ENCODE results near the gene NFIA. TPM values are rescaled to one million over a fixed set of nuclear protein-coding genes. Genes with fewer than 3 reads are reported as not detected.

The NFIA gene
- total RNA-seq, 1 experiment from 2014 or later = not detected

DNA sequence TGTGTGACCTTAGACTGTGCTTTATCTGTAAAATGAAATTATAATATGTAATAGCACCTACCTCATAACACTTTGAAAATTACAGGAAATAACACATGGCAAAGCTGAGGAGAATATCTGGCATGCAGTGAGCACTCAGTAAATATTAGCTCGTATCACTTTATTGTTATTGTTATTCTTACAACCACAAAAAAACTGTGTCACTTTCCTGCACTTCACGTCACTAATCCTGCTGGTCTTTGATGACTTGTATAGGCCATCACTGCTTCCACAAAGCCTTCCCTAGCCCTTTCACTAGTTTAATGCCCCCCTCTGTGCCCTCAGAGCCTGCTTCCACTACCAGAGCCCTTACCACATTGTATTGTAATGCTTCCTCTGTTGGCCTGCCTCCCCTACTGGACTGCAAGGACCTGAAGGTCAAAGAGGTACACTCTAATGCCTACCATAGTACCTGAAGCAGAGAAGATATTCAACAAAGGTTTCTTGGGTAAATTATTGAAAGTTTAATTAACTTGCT is 231.6 kb downstream of the NFIA start:
- Histone ChIP-seq H3K9me3 (no peaks in the 10 kb centered on the region), H3K4me3 (no peak overlapping the region), H3K27me3 (no peaks in the 10 kb centered on the region), H3K36me3 (no peaks in the 10 kb centered on the region)
- no peak for DNase-seq

DNA sequence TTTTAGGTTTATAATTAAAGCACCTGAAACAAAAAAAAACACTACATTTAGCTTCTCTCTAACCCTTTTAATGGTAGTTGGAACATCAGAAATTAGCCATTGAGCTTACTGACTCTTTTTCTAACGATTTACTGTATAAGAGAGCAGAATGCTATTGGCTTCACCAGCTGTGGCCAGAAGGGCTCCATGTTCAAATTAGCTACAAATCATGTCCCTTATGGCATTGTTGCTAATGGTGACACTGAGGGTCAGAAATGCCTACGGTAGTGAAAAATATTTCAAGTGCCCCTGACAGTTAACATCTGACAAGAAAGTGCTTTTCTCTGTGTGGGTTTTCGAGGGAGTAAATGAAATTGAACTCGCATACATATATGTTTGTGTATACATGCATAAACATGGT is 232.7 kb downstream of the NFIA start:
- H3K36me3 ChIP-seq = no peaks in the 10 kb centered on the region
- no peaks in the 10 kb centered on the region for H3K27me3 ChIP-seq
- H3K4me3 ChIP-seq = no peak overlapping the region
- no peak for DNase-seq
- H3K9me3 ChIP-seq = no peaks in the 10 kb centered on the region

DNA sequence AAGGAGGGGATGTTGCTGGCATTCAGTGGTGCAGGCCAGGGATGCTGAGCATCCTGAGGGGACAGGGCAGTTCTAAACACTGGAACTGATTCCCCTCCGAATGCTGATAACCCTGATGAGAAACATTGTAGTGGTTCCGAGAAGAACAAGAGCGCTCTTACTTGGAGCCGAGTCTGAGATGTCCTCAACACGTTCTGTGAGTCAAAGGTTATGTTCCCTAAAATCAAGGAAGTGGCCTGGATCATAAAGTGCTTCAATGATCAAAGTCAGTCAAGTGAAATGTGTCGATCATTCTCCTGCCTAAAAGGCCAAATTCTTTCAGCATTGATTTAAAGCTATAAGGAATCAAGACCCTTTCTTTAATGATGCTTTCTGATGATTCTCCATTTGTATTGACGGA is 234.1 kb downstream of the NFIA start:
- Histone ChIP-seq H3K27me3 (no peaks in the 10 kb centered on the region), H3K36me3 (no peaks in the 10 kb centered on the region), H3K9me3 (no peaks in the 10 kb centered on the region), H3K4me3 (no peak overlapping the region)
- no peak for DNase-seq

DNA sequence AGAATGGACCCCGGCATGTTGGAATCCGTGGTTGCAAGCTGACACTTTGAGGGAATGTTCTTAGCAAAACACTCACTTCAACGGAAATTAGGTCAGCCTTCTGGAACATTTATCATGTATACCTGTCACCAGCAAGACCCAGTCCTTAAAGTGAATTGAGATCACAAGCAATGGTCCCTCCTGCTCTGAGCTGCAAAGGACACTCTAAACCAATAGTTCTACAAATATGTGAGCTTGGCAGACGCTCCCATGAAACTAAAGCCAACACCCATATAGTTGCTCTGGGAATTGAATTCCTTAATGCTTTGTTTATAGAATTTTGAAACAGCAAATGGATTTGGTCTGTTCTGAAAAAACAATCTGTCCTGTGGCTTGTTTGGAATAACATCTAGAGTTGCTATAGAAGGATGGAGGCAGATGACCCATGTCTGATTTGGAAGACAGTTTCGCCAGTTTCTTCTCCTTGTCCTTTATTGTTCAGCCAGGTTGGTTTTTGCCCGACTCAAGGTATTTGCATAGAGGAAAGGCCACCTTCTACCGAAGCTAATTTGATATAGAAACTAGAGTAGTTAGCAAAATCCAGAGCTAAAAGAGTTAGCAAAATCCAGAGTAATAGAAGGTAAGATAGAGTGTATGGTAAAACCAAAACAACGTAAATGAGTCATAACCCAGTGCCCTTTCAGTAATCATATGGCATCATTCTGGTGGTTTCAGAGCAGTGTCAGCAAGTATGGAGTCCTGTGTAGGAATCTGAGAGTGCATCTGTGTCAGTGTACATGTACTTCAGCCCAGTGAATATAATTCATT is 236.2 kb downstream of the NFIA start:
- H3K4me3 ChIP-seq = no peak overlapping the region
- H3K9me3 ChIP-seq = no peaks in the 10 kb centered on the region
- peak; percentile 44 for DNase-seq

DNA sequence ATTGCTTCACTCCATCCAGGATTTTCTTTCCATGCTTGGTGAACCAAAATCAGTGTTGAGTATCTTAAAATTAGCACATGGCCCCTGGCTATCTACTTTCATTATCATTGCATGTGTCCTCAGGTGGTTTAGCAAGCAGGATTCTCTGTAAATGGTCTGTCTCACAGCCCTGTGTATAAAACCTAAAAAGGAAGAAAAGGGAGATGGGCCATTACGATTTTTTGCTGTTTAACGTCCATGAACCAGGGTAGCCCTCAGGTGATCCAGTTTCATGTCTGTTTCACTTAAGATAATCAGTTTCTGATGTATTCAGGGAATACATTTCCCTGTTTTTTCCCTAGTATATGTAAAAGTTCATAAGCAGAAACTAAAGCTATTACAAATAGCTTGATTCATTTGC is 238.2 kb downstream of the NFIA start:
- H3K9me3 ChIP-seq = no peaks in the 10 kb centered on the region
- no peaks in the 10 kb centered on the region for H3K27me3 ChIP-seq
- H3K36me3 ChIP-seq = no peaks in the 10 kb centered on the region
- no peak overlapping the region for H3K4me3 ChIP-seq
- no peak for DNase-seq

More for the DNA sequence above, 236.2 kb downstream of the NFIA start:
- no peaks in the 10 kb centered on the region for H3K36me3 ChIP-seq
- H3K27me3 ChIP-seq = no peaks in the 10 kb centered on the region

DNA sequence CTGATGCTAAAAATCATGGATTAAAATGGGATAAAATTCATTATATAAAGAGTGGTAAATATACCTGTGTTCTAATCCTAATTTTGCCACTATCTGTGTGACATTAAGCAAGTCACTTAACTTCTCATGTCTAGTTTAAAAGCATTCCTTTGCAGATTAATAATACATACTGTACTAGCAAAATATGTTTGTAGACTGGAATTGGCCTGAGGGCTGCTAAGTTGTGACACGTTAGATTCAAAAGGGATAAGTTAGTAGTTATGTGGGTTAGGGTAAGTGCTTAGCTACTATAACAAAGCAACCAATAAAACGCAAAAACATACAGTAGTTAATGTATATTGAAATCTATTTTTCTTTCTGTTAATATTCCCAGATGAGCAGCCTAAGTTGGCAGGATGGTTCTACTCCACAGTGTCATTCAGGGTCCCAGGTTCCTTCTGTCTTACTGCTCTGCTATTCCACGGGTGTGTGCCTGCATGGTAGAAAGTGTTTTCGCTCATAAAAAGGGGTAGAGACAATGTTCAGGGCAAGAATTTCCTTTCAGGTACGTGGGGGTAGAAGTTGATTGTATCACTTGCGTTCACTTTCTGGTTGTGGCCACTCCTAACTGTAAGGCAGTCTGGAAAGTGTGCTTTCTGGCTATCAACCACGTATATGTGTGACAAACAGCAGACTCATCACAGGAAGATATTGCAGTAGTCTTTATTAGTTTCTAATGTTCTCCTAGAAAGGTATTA is 239.8 kb downstream of the NFIA start:
- Histone ChIP-seq H3K36me3 (no peaks in the 10 kb centered on the region), H3K4me3 (no peak overlapping the region)

DNA sequence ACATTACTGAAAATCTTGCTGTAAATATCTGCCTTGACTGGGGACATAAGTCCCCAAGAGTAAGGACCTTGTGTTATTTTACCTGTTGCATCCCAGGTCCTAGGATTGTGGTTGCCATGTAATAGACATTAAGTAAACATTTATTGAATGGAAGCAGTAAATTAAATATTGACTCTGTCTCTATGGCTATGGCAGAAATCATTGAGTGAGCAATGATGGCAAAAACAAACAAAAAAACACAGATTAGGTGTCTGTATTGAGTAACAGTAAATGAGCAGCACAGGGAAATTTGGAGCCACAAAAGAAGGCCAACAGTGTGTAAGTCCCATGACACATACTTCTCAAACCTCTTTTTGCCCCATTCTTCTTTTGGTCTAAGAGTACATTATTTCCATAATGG is 240.4 kb downstream of the NFIA start:
- Histone ChIP-seq H3K27me3 (no peaks in the 10 kb centered on the region), H3K4me3 (no peak overlapping the region), H3K9me3 (no peaks in the 10 kb centered on the region), H3K36me3 (no peaks in the 10 kb centered on the region)
- DNase-seq = no peak

More for the DNA sequence above, 239.8 kb downstream of the NFIA start:
- Histone ChIP-seq H3K9me3 (no peaks in the 10 kb centered on the region), H3K27me3 (no peaks in the 10 kb centered on the region)
- no peak for DNase-seq

DNA sequence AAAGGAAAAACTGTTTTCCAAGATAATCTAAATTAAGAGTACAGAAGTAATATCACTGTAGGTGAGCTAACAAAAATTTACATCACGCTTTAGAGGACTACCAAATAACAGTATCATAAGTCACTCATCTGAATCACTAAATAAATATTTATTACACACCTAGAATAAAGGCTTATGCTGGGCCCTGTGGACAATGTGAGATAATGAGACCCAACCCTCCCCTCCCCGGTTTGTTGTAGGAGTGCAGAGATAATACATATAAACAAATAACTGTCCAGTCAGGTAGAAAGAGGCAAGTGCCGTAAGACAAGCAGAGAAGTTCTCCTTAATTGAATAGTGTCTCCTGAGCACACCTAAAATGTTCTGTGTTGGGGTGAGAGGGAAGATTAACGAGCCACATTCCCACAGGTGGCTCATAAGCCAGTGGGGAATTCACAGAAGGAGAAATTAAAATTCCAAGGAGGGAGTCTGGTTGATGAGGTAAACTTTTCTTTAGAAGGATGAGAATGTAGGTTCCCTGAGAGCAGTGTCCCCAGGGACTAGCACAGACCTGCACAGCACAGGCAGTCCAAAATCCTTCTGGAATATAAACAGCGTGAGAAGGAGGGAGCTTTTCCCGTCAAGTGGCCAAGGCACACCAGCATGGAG is 241.4 kb downstream of the NFIA start:
- Histone ChIP-seq H3K36me3 (no peaks in the 10 kb centered on the region), H3K9me3 (no peaks in the 10 kb centered on the region), H3K4me3 (no peak overlapping the region), H3K27me3 (no peaks in the 10 kb centered on the region)
- DNase-seq = no peak

DNA sequence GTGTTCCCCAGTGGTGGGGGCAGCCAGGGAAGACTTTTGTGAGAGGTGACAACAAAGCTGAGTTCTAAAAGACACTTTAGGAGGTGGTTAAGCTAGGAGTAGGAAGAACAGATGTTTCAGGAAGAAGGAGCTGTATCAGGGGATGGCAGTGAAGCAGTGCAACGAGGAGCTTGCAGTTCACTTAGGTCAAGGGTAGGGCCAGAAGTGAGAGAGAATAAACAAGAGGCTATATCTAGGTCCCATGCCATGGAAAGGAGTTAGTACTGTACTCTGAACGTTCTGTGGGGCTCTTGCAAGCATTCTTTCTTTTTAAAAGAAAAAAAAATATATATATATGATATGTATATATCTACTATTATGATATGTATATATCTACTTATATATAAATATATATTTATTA is 244.4 kb downstream of the NFIA start:
- Histone ChIP-seq H3K36me3 (no peaks in the 10 kb centered on the region), H3K4me3 (no peak overlapping the region), H3K9me3 (no peaks in the 10 kb centered on the region), H3K27me3 (no peaks in the 10 kb centered on the region)
- no peak for DNase-seq

DNA sequence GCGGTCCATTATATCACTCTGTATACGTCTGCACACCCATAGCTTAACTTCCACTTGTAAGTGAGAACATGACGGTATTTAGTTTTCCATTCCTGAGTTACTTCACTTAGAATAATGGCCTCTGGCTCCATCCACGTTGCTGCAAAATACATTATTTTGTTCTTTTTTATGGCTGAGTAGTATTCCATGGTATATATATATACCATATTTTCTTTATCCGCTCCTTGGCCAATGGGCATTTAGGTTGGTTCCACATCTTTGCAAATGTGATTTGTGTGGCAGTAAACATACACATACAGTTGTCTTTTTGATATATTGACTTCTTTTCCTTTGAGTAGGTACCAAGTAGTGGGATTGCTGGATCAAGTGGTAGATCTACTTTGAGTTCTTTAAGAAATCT is 245.1 kb downstream of the NFIA start:
- H3K4me3 ChIP-seq = no peak overlapping the region
- DNase-seq = no peak
- no peaks in the 10 kb centered on the region for H3K27me3 ChIP-seq
- no peaks in the 10 kb centered on the region for H3K9me3 ChIP-seq
- no peaks in the 10 kb centered on the region for H3K36me3 ChIP-seq

DNA sequence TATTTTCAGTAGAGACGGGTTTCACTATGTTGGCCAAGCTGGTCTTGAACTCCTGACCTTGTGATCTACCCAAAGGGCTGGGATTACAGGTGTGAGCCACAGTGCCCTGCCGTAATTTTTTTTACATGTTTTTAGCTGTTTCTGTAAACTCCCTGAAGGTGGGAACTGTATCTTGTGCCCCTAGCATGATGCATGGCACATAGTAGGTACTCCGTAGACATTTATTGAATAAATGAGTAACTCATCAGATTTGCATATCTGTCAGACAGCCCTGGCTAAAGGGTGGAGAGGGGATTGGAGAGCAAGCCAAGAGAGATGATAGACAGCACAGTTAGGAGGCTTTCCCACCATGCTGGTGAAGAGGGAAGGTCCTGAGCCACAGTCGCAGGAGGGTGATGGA is 247.2 kb downstream of the NFIA start:
- no peaks in the 10 kb centered on the region for H3K9me3 ChIP-seq
- no peak for DNase-seq
- H3K36me3 ChIP-seq = no peaks in the 10 kb centered on the region
- no peak overlapping the region for H3K4me3 ChIP-seq
- H3K27me3 ChIP-seq = no peaks in the 10 kb centered on the region

DNA sequence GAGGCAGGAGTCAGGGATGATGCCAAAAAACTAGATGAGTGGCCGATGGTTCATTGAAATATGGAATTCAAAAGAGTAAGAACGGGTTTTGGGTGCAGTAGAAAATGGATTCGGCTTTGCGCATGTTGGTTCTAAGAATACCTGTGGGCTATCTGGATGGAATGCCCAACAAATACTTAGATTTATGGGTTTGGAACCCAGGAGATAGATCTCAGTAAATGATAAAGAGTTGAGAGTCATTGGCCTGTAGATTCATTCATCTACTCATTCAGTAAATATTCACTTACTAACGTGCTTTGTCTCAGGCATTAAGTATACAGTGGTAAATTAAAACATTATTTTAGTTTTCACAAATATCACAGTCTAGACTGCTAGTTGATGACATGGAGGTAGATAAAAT is 247.7 kb downstream of the NFIA start:
- Histone ChIP-seq H3K36me3 (no peaks in the 10 kb centered on the region), H3K9me3 (no peaks in the 10 kb centered on the region), H3K27me3 (no peaks in the 10 kb centered on the region), H3K4me3 (no peak overlapping the region)
- DNase-seq = no peak

DNA sequence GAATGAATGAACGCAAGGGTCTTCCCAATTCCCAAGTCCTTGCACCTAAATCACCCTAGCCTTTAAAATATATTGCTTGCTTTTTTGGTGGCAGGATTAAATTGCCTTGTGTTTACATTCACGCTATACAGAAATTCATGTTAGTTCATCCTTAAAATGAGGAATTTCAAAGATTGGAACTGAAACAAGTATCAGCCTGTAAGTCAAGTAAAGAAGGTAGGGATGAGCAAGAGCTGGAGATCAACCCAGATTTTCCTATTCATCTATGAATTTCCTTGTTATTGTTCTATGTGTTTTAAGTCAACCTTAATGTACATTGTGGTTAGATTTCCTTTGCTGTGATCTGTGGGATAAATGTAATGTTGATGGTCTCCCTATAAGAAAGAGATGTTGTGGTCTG is 248.2 kb downstream of the NFIA start:
- H3K36me3 ChIP-seq = no peaks in the 10 kb centered on the region
- no peak for DNase-seq
- H3K9me3 ChIP-seq = no peaks in the 10 kb centered on the region
- H3K27me3 ChIP-seq = no peaks in the 10 kb centered on the region
- no peak overlapping the region for H3K4me3 ChIP-seq

DNA sequence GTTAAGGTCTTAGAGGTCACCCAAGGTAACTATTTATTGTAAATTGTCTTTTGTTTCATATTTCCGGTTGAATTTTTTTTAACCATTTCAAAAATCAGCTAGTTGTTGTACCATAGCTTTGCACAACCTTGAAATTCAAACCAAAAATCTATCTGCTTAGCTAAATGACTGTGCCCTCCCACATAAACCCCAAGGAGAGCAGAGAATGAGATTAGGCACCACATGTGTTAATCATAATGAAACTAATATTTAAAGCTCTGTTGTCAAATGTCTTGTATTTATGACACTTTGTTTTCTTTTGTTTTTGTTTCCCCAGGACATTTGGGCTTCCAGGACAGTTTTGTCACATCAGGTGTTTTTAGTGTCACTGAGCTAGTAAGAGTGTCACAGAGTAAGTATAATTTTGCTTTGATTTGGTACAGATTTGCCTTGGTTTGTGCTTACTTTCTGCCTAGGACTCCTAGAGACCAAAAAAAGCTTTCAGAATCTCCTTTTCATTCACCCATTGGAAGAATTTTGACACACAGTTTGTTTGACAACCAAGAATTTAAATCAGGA is 249.9 kb downstream of the NFIA start:
- no peaks in the 10 kb centered on the region for H3K36me3 ChIP-seq
- no peak for DNase-seq
- no peak overlapping the region for H3K4me3 ChIP-seq
- no peaks in the 10 kb centered on the region for H3K27me3 ChIP-seq
- no peaks in the 10 kb centered on the region for H3K9me3 ChIP-seq

DNA sequence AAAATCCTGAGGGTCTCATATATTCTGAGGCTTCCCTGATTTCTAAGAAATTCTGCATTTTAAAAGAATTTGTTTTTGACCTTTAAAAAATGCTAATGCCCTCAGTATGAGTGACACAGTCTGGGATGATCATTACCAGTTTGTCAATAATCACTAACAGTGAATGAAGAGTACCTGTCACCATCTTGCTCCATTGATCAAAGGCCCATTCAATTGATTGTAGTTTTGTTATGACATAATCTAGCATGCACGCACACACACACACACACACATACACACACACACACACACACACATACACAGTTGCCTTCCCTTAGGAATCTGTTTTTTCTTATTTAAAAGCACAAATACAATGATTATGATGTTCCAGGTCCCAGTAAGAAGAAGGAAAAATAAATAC is 250.4 kb downstream of the NFIA start:
- no peaks in the 10 kb centered on the region for H3K36me3 ChIP-seq
- no peaks in the 10 kb centered on the region for H3K9me3 ChIP-seq
- no peak overlapping the region for H3K4me3 ChIP-seq
- DNase-seq = no peak
- H3K27me3 ChIP-seq = no peaks in the 10 kb centered on the region

DNA sequence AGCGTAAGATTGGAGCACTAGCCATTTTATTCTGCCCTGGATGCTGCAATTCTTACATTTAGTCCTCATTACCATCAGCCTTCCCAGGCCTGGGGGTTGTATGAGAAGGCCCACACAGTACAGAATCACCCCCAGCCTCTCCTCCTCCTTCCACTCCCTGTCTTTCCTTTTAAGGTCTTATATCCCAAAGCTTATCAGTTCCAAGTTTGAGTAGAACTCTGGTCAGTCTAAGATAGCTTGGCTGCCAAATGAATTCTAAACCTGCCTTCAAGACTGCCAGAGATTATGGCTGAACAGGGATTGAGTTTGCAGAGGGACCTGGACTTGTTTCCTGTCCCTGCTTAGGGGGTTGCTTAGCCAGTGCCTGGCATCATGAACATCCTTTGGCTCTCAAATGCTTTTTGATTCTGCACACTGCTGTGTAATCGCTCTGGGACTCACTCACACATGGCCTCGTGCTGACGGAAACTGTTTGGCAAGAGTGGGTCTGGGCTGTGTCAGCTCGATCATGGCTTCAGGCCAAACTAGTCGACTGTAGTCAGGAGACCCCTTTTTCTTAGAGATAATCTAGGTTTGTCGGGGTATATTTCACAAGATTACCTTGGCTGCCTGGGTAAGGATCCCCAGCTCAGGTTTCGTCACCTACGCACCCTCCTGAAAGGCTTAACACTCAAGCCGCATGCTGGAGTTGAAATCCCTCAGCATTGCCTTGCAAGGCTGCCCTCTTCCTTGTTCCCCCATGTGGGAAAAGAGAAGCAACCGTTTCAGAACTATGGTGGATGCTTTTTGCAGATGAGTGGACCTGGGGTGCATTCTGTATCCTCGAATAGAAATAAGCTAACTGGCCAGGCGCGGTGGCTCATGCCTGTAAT is 252.6 kb downstream of the NFIA start:
- H3K9me3 ChIP-seq = no peaks in the 10 kb centered on the region
- DNase-seq = no peak
- no peak overlapping the region for H3K4me3 ChIP-seq
- no peaks in the 10 kb centered on the region for H3K27me3 ChIP-seq
- H3K36me3 ChIP-seq = no peaks in the 10 kb centered on the region
